ENCODE measurements around the gene AFF2.

Gene AFF2

DNA sequence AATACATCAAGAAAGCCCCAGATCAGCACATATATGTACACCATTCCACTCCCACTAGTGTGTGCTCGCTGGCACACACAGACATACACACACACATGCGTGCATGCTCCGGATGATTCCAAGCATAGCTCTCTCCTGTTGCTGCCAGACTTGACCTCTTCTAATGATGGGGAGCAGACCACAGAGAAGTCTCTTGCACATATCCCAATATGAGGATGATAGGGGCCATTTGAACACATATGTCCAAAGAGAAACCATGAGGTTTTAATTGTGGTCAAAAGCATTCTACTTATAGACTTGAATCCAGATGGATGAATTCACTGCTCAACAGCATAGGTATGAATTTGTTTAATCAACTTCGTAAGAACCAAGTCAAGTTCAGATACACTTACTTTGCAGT is 214.9 kb downstream of the AFF2 start:
- H3K4me3 ChIP-seq (ENCODE audit: low read depth, low read length) = no peak overlapping the region

DNA sequence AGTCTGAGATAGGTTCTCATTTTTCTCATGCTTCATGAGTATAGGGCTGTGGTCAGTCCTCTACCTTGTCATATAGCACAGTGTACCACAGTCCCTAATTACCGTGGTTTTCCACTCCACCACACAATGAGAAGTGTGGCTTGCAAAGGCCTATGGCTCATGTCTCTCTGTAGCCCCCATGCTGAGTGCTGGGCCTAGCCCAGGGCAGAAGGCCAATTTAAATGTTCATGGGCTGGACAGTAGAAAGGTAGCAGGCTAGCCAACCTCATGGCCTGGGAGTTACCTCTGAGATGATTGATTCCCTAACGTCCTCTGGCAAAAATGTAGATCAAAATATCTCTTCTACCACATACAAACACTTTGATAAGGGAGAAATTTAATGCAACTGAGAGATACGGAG is 222.5 kb downstream of the AFF2 start:
- no peak overlapping the region for H3K4me3 ChIP-seq (ENCODE audit: low read depth, low read length)

DNA sequence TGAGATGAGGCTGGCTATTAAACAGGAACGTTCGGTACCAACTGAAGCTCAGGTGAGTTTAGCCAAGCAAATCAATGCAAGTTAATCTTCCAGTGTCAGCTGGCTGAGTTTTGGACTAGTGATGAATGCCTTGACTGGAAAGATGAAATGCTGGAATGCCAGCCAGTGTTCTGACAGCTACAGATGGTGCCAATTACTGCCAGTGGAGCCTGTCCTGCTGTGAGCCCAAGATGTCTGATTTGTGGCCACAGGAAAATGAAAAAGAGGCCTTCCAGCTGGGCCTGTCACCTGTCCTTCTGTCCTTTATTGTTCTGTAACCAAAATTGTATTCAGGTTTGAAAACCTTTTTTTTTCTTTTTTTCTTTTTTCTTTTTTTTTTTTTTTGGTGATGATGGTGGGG is 223.1 kb downstream of the AFF2 start:
- no peak overlapping the region for H3K4me3 ChIP-seq (ENCODE audit: low read depth, low read length)

DNA sequence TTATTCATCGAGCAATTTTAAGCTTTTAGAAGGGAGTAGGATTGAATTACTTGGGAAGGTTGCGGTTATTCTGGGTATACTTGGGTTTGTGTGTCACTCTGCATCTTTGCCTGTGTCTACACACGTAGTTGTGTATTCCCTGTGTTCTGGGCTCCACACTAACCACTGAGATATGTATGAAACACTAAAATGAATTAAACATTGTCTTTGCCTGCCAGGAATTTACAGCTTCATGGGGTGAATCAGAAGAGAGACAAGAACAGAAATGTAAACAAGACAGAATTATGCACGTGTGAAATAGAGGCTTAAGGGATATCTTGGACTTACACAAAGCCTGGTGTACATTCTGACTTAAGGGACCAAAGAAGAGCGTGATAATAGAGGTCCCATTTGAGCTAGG is 228.5 kb downstream of the AFF2 start:
- no peak overlapping the region for H3K4me3 ChIP-seq (ENCODE audit: low read depth, low read length)

DNA sequence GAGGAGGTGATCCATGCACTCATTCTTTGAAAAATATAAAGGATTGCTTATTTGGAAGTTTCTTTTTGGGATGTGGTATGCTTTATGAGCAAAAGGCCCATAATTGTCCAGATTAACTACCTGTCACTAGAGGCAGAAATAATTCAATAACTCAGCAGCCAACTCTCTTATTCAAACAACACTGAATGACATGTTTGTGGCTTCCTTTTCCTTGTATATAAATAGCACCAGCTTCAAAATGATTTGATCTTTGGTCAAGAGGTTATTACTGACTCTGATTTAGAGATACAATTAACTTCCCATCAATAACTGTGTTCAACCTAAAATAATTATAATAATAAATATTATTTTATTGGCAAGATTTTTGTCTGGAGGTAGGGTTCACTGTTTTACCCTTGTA is 232.3 kb downstream of the AFF2 start:
- no peak overlapping the region for H3K4me3 ChIP-seq (ENCODE audit: low read depth, low read length)

DNA sequence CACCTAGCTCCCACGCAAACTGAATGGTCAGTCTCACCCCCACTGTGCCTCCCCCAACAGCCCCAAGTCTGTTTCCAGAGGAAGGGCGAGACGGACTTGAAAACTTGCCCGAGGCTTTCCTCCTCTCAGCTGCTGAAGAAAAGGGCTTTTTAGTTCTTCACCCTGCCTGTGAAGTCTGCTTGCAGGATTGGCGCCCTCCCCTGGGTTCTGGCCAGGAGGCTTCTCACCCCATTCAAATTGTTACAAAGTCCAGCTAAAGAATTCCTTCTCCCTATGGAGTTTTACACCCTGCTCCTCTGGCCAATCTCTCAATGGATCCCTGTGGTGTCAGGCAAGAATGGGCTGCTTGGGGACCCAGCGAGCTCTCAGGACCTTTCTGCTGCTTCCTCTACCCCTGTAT is 241.0 kb downstream of the AFF2 start:
- H3K4me3 ChIP-seq (ENCODE audit: low read depth, low read length) = no peak overlapping the region

DNA sequence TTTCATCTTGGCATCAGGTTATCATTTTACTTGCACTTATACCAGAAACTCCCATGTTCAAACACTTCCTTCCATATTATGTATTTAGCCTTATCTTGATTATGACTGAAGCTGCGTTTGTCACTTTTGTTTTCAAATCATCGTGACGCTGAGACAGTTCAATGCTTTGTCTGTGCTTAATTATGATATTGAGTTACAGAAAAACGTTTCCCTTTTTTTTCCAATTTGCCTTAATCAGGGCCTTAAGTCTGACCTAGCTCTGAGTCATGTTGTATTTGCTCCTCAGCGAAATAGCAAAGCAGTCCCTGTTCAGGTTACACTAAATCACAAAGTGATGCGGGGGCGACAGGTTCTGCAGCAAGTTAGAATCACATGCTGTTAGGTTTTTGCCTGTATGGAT is 254.7 kb downstream of the AFF2 start:
- no peak overlapping the region for H3K4me3 ChIP-seq (ENCODE audit: low read depth, low read length)

DNA sequence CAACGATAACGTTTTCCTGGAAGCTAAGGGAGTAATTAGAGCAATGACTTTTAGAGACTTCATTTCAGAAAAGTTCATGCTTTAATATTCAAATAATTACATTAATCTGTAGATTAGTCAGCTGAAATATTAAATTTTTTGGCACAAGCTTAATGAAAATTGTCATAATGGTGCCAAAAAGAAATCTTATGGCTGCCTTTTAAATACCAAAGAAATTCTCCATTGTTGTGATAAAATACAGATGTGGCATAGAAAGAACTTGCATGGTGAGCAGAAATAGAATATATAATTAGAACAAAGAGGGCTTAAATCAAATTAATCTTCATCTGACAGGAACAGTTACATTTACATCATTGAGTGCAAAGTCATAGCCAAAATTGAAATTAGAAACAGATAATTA is 263.5 kb downstream of the AFF2 start:
- H3K4me3 ChIP-seq (ENCODE audit: low read depth, low read length) = no peak overlapping the region

DNA sequence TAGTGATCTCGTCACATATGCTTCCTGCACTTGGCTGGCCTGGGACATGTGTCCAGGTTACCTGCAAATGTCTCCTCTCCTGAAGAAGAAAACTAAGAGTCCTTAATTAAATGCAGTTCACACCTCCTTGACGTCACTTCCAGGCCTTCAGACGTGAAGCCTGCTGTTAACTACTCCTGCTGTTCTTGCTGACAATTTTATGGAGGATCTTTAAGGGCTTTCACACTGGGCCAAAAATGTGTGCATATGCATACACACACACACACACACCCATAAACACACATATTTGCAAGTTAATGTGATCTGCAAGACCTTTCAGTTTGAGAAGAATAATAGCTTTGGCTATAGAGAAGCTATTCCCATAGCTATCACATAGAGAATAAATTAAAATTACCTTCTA is 267.9 kb downstream of the AFF2 start:
- no peak overlapping the region for H3K4me3 ChIP-seq (ENCODE audit: low read depth, low read length)

DNA sequence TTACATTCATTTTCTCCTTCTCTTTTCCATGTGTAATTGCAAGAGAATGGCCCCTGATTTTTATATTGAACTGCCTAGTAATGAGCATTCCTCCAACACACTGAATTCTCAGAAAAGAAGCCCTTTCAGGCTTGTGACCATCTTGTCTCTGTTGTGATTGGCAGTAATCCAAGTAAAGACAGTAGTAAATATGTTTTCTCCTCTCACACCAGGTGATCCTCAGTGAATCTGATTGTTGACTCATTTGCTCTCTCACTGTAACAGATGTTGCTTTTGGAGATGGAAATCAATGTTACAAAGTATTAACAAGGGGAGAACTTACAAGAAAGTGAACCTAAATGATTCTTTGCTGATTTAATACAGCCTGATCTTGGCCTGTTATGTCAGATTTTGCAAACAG is 271.0 kb downstream of the AFF2 start:
- H3K4me3 ChIP-seq (ENCODE audit: low read depth, low read length) = no peak overlapping the region

DNA sequence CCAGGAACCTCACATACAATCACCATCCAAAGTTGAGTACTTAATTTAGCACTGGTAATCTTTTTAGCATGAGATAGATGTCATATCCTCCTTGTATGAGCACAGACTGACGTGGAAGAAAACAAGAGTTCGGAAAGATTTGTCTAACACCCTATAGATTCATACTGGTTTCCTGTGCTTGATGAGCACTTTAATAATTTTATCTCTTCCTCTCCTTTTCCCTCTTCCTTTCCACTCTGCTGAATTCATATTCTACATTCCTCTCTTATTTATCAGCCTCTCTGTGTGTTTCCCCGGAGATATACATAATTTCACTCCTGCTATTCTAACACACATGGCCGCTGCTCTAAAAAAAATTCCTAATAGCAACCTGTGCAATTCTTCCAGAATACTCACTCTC is 273.9 kb downstream of the AFF2 start:
- no peak overlapping the region for H3K4me3 ChIP-seq (ENCODE audit: low read depth, low read length)

DNA sequence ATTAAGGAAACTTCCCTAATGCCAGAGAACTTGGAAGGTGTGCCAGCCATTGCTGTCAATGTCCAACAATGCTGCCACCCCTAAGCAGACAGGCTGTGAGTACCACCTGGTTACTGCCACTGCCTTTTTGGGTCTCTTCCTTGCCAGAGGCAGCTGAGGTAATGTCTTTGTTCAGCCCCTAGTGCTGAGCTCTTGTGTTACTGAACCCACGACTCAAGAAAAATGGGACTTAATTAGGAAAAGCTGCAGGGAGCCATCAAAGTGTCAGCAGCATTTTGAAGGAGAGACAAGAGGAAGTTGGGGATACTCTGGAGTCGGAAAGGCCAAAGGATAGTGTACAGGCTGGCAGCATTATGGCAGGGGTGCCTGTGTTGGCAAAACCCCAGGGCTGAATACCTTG is 283.7 kb downstream of the AFF2 start:
- H3K4me3 ChIP-seq (ENCODE audit: low read depth, low read length) = no peak overlapping the region

DNA sequence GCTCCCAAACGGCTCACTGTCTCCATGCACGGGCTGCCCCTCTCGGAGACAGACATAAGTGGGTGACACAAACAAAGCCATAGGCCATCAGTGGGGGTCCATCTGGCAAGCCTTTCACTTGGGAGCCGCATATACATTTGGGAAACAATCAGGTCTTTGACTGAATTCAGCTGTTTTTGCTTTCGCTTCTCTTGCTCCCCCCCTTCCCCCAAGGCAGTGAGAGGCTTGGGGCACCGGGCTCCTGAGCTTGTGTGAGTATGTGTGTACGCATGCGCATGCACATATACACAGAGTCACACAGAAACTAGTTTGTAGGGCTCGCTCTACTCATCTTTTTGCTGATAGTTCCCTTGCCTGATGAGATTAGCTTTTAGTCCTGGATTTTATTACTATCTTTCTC is 284.4 kb downstream of the AFF2 start:
- no peak overlapping the region for H3K4me3 ChIP-seq (ENCODE audit: low read depth, low read length)

DNA sequence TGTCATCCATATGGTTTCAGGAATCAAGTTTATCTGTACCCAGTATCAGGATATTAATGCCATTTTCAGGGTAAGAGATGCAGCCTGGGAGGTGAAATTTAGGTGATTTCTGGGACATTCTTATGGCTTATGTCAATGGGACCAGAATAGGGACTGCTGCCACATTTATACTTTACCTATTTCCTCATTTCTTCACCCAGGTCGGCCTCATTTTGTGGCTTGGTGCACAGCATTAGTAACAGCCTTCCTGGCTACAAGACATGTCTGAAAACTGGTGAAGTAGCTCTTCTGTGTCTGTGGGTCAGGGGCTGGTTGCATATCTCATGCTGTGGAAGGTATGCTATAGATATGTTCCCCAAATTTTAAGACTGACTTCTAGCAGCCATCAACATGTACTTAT is 284.8 kb downstream of the AFF2 start:
- no peak overlapping the region for H3K4me3 ChIP-seq (ENCODE audit: low read depth, low read length)

DNA sequence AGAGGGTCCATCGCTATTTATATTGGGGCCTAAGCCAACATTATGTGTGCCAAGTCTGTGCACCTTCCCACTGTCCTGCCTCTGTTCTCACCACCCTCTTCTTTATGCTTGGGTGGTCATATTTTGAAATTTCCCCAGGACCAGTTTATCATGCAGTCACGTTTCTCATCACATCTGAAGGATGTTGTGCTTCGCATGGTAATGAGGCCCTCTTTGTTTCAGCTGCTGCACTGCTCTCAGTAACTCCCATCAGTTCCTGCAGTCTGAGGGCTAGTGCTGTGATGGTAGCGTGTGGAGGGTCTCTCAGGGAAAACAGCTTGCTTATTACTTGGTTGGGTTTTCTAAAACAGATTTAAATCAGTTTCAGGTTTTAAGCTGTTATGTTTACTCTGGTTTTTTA is 288.0 kb downstream of the AFF2 start:
- no peak overlapping the region for H3K4me3 ChIP-seq (ENCODE audit: low read depth, low read length)

DNA sequence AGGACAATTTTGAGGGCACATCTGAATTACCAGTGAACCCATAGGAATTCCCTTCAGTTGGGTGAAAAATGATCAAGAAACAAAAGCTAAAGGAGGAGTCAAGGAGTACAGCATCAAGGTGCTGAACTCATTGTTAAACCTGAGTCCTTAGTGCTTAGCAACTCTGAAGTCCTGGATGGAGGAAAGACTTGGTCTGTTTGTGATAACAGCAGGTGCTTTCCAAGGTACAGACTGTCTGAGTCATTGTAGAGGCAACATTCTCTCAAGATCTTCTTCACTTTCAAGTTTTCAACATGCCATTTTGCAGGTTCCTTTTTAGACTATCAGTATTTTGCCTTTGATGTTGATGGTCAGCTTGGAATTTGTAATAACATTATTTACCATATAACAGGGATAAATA is 293.9 kb downstream of the AFF2 start:
- H3K4me3 ChIP-seq (ENCODE audit: low read depth, low read length) = no peak overlapping the region

DNA sequence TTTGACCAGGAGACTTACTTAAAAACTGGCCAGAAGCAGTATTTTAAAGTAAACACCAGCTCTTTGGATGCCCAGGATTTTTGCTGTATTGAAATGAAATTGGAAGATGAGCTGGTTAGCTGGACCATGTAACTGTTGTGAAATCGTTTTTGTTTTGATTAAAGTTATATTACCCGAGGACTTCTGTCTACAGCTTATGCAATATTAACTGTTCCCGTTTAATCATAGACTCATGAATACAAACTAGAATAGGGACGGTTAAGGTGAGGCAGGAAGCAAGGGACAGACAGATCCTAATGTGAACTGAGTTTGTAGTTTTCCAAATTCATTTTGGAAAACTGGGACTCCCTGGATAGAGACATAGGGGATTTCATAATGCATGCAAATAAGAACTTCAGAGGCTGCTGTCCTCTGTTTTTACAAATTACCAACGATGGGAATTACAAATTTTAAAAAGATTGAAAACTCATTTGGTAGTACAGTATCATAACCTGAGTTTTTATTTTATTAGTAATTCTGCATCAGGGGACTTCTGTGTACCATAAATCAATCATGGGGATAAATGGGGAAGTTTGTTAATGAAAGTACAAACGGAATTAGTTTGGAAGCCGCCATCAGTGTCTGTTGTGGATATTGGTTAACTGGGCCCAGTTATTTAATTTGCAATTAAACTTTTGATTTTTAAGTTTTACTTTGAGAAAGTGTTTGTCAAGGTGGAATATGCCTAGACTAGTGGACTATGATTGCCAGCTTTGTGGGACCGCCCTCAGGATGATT is 304.4 kb downstream of the AFF2 start:
- H3K4me3 ChIP-seq (ENCODE audit: low read depth, low read length) = no peak overlapping the region

DNA sequence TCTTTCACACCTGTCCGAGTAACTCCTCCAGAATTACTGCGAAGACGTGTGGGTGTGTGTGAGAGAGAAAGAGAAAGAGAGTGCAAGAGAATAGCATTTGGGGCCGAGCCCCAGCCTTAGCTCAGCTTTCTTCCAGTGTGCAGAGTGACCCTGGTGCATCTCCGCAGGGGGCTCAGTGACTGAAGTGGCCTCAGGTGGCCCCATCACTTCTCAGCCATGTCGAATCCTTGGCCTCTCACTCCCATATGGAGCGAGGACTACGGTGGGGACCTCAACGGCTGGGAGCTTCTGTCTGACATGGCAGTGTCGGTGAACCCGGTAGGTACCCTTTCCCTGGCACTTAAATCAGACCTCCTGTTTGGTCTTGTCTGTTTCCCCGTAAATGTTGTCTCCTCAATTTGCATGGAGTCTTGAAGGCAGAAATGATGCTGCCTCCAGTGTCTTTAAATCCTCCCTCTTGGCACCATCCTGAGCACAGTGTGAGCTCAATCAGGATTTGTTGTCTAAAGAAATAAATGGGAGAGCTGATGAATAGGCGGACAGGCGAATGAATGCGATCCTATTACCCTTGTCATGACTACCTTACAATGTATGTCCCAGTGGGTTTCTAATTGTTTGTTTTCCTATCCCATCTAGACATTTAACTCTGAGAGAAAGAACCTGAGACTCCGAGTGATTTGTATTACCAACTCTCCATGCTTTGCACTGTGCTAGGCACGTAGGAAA is 305.9 kb downstream of the AFF2 start:
- H3K4me3 ChIP-seq (ENCODE audit: low read depth, low read length) = no peak overlapping the region

DNA sequence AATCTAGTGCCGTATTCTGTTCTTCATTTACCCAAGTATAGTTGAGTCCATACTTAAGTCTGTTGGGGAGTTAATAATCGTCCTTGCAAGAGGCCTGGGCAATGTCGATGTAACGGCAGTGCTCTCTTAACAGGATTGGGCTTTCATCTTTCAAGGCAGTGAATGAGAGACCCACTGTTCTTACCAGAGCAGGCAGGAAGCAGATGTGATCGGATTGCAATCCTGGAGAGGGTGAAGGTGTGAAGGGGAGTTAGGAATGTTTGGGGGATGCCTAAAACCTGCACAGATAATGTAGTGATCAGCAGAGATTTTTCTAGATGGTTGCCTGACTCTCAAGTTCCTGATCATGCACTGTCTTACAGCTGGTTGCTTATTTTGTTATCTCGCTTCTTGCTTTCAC is 308.4 kb downstream of the AFF2 start:
- H3K4me3 ChIP-seq (ENCODE audit: low read depth, low read length) = no peak overlapping the region

DNA sequence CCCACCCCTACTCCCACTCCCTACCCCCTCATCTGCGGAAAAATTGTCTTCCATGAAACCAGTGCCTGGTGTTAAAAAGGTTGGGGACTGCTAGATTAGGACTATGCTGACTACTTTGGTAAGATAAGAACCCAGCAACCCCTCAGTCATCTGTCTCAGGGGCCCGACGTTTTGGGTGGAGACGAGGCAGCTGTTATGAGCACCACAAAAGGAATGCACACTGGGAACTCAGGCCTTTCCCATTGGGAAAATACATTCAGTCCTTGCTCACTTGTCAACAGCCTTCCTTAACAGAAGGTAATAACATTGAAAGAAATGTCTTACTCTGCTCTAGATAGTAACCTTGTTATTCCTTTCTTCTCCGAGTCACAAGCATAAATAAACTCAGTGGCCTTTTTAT is 310.8 kb downstream of the AFF2 start:
- no peak overlapping the region for H3K4me3 ChIP-seq (ENCODE audit: low read depth, low read length)

DNA sequence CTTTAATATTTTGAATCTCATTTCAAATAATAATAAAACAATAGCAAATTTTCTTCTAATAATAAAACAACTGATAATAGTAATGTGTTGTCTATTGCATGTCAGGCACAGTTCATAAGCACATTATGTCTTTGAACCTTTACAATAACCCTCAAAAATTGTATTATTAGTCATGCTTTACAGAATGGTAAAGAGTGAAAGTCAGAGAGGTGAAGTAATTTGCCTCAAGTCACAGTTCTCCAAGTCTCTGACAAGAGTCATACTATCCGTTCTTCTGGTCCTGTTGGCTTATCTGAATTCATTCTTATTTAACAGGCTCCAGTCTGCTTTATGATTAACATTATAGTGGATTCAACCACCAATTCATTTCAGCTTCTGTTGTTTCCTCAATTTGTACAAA is 313.0 kb downstream of the AFF2 start:
- H3K4me3 ChIP-seq (ENCODE audit: low read depth, low read length) = no peak overlapping the region

DNA sequence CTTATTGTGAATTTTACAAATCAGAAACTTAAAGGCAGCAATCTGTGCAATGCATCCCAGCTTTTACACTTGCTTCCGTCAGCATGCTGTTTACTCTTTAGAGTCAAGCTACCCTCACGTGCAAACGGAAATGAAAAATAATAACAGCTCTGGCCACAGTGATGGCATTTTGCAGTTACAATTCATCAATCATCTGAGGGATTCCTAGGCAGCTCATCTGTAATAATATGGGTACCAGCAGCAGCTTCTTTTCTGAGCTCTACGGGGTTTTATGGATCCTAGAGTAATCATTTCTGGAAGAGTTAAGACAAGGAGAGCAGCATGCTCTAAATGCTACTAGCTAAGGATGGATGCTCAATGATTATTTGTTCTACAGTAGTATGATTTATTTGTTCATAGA is 313.6 kb downstream of the AFF2 start:
- no peak overlapping the region for H3K4me3 ChIP-seq (ENCODE audit: low read depth, low read length)
